ENCODE measurements around the gene TAF6.

Gene TAF6

GRCh38 chr7:100100420-100101015, 18.6 kb downstream of the TAF6 start:
- Histone ChIP-seq H3K36me3 (ENCODE audit: insufficient read depth, low read length) (peaks cover 38% of the 10 kb centered on the region), H3K9ac (ENCODE audit: low read depth, low read length) (peak overlapping the region; percentile 98), H3K4me1 (ENCODE audit: insufficient read depth, low read length) (peaks cover 4% of the 10 kb centered on the region; the same call in 1 of the 2 replicates), H3K9me3 (ENCODE audit: control insufficient read depth, insufficient read depth, low read length) (no peaks in the 10 kb centered on the region)

- Histone ChIP-seq H3K9ac (ENCODE audit: low read depth, low read length) (peak overlapping the region; percentile 98; the same call in 1 of the 2 replicates), H3K36me3 (ENCODE audit: insufficient read depth, low read length) (peaks cover 49% of the 10 kb centered on the region), H3K4me1 (ENCODE audit: insufficient read depth, low read length) (peaks cover 4% of the 10 kb centered on the region; the same call in 1 of the 2 replicates), H3K9me3 (ENCODE audit: control insufficient read depth, insufficient read depth, low read length) (no peaks in the 10 kb centered on the region)
Observed at GRCh38 chr7:100099452-100099851, 19.7 kb downstream of the TAF6 start.

GRCh38 chr7:100098913-100099312, 20.2 kb downstream of the TAF6 start:
- H3K36me3 ChIP-seq (ENCODE audit: insufficient read depth, low read length): peaks cover 54% of the 10 kb centered on the region
- peaks cover 4% of the 10 kb centered on the region; the same call in 1 of the 2 replicates for H3K4me1 ChIP-seq (ENCODE audit: insufficient read depth, low read length)
- H3K9ac ChIP-seq (ENCODE audit: low read depth, low read length): no peak overlapping the region
- no peaks in the 10 kb centered on the region for H3K9me3 ChIP-seq (ENCODE audit: control insufficient read depth, insufficient read depth, low read length)

GRCh38 chr7:100095704-100096103, 23.5 kb downstream of the TAF6 start:
- H3K9me3 ChIP-seq (ENCODE audit: control insufficient read depth, insufficient read depth, low read length): no peaks in the 10 kb centered on the region
- no peak overlapping the region for H3K9ac ChIP-seq (ENCODE audit: low read depth, low read length)
- peaks cover 76% of the 10 kb centered on the region for H3K36me3 ChIP-seq (ENCODE audit: insufficient read depth, low read length)
- H3K4me1 ChIP-seq (ENCODE audit: insufficient read depth, low read length): peaks cover 4% of the 10 kb centered on the region; the same call in 1 of the 2 replicates

- H3K9ac ChIP-seq (ENCODE audit: low read depth, low read length): no peak overlapping the region
Observed at GRCh38 chr7:100095289-100095688, 23.9 kb downstream of the TAF6 start.

GRCh38 chr7:100093925-100094486, 25.2 kb downstream of the TAF6 start:
- Histone ChIP-seq H3K9me3 (ENCODE audit: control insufficient read depth, insufficient read depth, low read length) (no peaks in the 10 kb centered on the region), H3K36me3 (ENCODE audit: insufficient read depth, low read length) (peaks cover 70% of the 10 kb centered on the region), H3K9ac (ENCODE audit: low read depth, low read length) (no peak overlapping the region), H3K4me1 (ENCODE audit: insufficient read depth, low read length) (no peaks in the 10 kb centered on the region)

More at GRCh38 chr7:100095289-100095688, 23.9 kb downstream of the TAF6 start:
- peaks cover 79% of the 10 kb centered on the region for H3K36me3 ChIP-seq (ENCODE audit: insufficient read depth, low read length)
- no peaks in the 10 kb centered on the region for H3K9me3 ChIP-seq (ENCODE audit: control insufficient read depth, insufficient read depth, low read length)
- H3K4me1 ChIP-seq (ENCODE audit: insufficient read depth, low read length): peaks cover 4% of the 10 kb centered on the region; the same call in 1 of the 2 replicates

GRCh38 chr7:100093498-100093897, 25.7 kb downstream of the TAF6 start:
- Histone ChIP-seq H3K4me1 (ENCODE audit: insufficient read depth, low read length) (no peaks in the 10 kb centered on the region), H3K9ac (ENCODE audit: low read depth, low read length) (no peak overlapping the region), H3K9me3 (ENCODE audit: control insufficient read depth, insufficient read depth, low read length) (no peaks in the 10 kb centered on the region), H3K36me3 (ENCODE audit: insufficient read depth, low read length) (peaks cover 65% of the 10 kb centered on the region)

GRCh38 chr7:100093054-100093453, 26.1 kb downstream of the TAF6 start:
- Histone ChIP-seq H3K9me3 (ENCODE audit: control insufficient read depth, insufficient read depth, low read length) (no peaks in the 10 kb centered on the region), H3K9ac (ENCODE audit: low read depth, low read length) (no peak overlapping the region), H3K4me1 (ENCODE audit: insufficient read depth, low read length) (no peaks in the 10 kb centered on the region; the same call in 1 of the 2 replicates), H3K36me3 (ENCODE audit: insufficient read depth, low read length) (peaks cover 60% of the 10 kb centered on the region)

- Histone ChIP-seq H3K4me1 (ENCODE audit: insufficient read depth, low read length) (peaks cover 3% of the 10 kb centered on the region; the same call in 1 of the 2 replicates), H3K36me3 (ENCODE audit: insufficient read depth, low read length) (peaks cover 48% of the 10 kb centered on the region), H3K9ac (ENCODE audit: low read depth, low read length) (no peak overlapping the region)
Observed at GRCh38 chr7:100091411-100092181, 27.6 kb downstream of the TAF6 start.

GRCh38 chr7:100090527-100091410, 28.4 kb downstream of the TAF6 start:
- no peak overlapping the region for H3K9ac ChIP-seq (ENCODE audit: low read depth, low read length)
- H3K36me3 ChIP-seq (ENCODE audit: insufficient read depth, low read length): peaks cover 43% of the 10 kb centered on the region
- H3K4me1 ChIP-seq (ENCODE audit: insufficient read depth, low read length): peaks cover 3% of the 10 kb centered on the region; the same call in 1 of the 2 replicates
- H3K9me3 ChIP-seq (ENCODE audit: control insufficient read depth, insufficient read depth, low read length): no peaks in the 10 kb centered on the region

More at GRCh38 chr7:100091411-100092181, 27.6 kb downstream of the TAF6 start:
- no peaks in the 10 kb centered on the region for H3K9me3 ChIP-seq (ENCODE audit: control insufficient read depth, insufficient read depth, low read length)

GRCh38 chr7:100089458-100090196, 29.5 kb downstream of the TAF6 start:
- Histone ChIP-seq H3K4me1 (ENCODE audit: insufficient read depth, low read length) (peaks cover 7% of the 10 kb centered on the region; the same call in 1 of the 2 replicates), H3K9me3 (ENCODE audit: control insufficient read depth, insufficient read depth, low read length) (no peaks in the 10 kb centered on the region), H3K36me3 (ENCODE audit: insufficient read depth, low read length) (peaks cover 31% of the 10 kb centered on the region), H3K9ac (ENCODE audit: low read depth, low read length) (peak overlapping the region; percentile 82)

GRCh38 chr7:100088621-100089457, 30.3 kb downstream of the TAF6 start, which contains the start of gene COPS6:
TSS of gene COPS6 (plus strand) at chr7:100088969. CDS start at chr7:100088991, 22 bp downstream.
- Histone ChIP-seq H3K4me1 (ENCODE audit: insufficient read depth, low read length) (peaks cover 7% of the 10 kb centered on the region; the same call in 1 of the 2 replicates), H3K36me3 (ENCODE audit: insufficient read depth, low read length) (peaks cover 24% of the 10 kb centered on the region), H3K9ac (ENCODE audit: low read depth, low read length) (peak within 1 kb of the TSS; percentile 82), H3K9me3 (ENCODE audit: control insufficient read depth, insufficient read depth, low read length) (no peaks in the 10 kb centered on the region)

Measured in ES-I3 (cell line).